Stimulated activated CD4-positive, alpha-beta T cell treated with anti-CD3 and anti-CD28 coated beads, Interleukin-12 subunit alpha, Interleukin-12 subunit beta, amount 100 ng/mL, for 4 hours (primary cell): Measurements from ENCODE around the gene ENTREP1.
"Not testable (repeated sequence)": the region's sequence is repeated elsewhere in the genome, so short reads cannot be mapped to it uniquely, and the experiment has no call there.

ENCODE experiments used
- DNase-seq: peaks from one replicate; pipeline ENCODE4 v3.0.0-alpha.2; 2020

ENTREP1 gene, protein sequence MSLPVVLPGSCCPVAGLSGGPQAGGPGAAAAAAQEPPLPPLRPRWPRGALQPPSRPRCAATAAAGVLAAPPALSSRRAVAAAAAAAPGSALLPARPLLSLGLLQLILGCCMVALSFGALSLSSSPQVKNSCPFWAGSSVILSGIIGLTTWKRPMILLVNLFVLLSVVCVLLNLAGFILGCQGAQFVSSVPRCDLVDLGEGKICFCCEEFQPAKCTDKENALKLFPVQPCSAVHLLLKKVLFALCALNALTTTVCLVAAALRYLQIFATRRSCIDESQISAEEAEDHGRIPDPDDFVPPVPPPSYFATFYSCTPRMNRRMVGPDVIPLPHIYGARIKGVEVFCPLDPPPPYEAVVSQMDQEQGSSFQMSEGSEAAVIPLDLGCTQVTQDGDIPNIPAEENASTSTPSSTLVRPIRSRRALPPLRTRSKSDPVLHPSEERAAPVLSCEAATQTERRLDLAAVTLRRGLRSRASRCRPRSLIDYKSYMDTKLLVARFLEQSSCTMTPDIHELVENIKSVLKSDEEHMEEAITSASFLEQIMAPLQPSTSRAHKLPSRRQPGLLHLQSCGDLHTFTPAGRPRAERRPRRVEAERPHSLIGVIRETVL

DNA sequence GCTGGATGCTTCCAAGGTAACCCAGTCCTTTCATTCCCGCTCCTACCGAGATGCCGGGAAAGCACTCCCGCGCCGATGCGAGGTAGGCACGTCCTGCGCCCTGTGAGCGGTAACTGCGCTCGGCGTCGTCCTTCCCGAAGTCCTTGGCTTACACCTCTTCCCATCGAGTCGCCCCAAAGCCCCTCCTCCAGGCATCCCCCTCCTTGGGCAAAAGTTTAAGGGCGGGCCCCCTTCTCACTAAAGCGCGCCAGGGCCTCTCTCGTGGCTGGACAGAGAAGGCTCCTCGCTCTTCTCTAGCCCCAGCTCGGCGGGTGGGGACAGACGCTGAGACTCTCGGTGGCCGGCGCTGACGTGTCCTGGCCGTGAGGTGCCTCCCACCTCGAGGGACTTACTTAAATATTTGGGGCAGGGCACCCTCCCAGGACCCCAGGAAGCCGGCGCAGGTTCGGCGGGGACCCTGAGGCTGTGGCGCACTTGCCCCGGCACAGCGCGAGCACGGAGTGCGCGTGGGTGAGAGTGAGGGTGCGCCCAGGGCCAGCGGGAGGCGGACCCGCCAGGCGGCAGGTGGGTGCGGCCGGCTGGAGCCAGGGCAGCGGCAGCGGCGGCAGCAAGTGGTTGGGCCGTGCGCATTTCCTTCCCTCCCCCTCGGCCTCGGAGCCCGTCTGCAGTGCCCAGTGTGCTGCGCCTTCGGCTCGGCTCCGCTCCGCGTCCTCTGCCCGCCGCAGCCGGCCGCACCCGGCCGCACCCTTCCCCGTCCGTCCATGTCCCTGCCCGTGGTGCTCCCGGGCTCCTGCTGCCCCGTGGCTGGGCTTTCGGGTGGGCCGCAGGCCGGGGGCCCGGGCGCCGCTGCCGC is at the start of gene ENTREP1:
Gene ENTREP1, plus strand, starts transcription at position 667 of the 853 bp plus-strand sequence. Its CDS starts 95 bp downstream, at position 762.
- DNase-seq, result no peak

DNA sequence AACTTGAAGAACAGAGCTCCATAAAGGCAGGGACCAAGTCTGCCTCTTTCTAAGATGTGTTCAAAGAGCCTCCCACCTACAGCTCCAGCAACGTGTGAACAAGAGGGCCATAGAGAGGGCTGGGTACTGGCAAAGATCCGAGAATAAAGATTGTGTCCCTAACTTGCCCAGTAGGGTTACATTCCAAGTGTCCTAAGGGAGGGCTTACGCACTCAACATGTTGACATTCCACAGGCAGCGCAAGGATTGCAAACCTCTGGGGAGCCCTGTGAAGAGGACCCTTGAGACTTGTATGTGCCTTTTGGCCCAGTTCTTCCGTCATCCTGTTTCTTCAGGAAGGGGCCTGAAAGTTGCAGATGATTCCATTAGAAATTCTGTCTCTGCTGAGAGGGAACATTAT is 48.2 kb upstream of the ENTREP1 start:
- DNase-seq, result no peak

DNA sequence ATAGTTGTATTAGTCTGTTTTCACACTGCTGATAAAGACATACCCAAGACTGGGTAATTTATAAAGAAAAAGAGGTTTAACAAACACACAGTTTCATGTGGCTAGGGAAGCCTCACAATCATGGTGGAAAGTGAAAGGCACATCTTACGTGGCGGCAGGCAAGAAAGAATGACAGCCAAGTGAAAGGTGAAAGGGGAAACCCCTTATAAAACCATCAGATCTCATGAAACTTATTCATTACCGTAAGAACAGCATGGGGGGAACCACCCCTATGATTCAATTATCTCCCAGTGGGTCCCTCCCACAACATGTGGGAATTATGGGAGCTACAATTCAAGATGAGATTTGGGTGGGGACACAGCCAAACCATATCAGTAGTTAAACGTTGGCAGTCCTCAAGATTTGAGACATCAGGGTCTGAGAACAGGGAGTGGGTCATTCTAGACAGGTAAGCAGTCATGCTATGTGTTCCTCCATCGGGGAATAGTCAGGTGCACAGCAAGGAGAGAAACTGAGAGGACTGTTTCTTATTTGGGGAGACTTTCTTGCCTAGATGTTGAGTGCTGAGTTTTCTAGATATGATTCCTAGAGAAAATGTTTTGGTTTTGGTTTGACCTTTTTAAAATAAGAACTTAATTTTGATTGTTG is 45.8 kb upstream of the ENTREP1 start:
- DNase-seq, result no peak

DNA sequence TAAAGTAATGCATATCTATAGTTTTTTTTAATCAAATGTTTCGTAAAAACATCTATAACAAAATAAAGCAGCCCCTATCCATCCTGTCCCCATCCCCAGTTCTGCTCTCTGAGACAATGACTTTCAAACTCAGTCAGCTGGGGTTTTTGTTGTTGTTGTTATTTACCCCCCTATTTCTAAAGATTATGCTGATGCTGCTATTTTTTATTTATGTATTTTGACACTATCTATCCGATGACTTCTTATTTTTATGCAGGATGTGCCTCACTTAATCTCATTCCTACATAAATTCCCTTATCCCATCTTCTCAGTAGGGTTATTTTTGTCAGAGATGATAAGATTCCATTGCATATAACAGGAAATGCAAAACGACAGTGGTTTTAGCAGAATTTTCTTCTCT is 45.3 kb upstream of the ENTREP1 start:
- no peak for DNase-seq

DNA sequence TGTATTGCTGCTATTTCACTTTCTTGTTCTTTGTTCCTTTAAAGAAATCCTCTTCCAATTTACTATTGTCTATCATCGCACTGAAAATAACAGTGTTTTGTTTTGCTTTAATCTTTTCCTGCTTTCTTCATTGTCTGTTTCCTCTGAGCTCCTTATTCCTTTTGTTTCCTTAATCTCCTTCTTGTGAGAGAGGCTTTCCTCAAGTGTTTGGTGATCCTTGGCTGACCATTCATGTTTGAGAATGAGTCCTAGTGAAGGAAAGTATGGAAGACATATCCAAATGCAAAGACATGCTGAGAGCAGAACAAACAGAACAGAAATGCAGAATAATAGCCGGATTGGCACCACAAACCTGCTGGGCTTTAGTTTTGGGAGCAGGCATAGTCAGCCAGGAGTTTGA is 42.0 kb upstream of the ENTREP1 start:
- DNase-seq, result no peak

DNA sequence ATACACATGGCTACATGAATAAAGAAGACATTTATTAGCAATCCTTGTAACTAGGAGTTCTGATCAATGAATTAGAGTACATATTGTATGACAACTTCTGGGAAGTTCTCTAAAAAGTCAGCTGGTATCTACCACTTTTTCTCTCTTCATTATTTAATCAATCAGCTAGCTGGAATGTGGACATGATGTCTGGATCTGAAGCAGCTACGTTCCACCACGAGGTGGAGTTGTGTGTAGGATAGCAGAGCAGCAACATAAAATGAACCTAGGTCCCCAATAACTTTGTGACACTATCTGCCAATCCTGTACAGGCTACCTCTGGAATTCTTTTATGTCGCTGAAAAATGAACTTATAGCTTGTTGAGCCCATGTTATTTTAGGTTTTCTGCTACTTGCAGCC is 32.9 kb upstream of the ENTREP1 start:
- DNase-seq, result no peak

DNA sequence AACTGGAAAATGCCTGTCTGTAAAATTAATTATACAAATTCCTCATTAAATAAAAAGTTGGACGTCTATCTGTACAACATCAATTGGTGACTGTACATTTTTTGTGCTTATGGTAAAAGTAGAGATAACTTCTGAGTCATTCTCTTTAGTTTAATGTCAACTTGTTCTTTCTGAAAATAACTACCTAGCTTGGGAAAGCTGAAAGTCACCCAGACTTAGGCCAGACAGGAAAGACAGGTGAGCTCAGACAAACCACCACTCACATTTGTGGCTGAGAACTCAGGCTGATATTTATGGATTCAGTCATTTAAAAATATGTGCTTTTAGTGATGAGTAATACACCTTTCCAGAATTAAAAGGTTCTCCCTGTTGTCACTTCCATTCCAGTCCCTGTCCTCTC is 31.9 kb upstream of the ENTREP1 start:
- DNase-seq, result no peak

DNA sequence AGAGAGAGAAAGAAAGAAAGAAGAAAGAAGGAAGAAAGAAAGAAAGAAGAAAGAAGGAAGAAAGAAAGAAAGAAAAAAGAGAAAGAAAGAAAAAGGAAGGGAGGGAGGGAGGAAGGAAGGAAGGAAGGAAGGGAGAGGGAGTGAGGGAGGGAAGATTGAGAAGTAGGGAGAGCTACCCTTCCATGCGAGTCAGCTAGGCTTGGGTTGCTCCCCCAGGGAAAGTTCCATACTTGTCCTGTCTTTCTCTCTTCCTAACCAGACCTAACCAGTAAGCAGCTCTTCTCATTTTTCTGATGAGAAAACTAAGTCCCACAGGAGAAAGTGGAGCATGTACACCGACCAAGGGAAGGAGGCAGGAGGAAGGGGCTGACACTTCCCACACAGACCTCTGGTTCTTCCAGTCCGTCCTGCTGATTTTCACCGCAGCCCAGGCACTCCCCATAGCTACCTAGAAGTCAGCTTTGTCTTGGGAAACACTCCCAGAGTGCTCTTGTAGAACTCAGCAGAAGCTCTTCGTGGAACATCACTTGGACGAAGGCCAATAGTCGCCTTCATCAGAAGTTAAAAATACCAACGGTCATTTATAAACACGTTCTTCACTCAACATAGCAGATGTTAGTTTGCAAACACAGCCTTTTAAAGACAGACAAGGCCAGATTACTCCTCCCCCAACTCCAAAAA is 29.0 kb upstream of the ENTREP1 start:
- no peak for DNase-seq

DNA sequence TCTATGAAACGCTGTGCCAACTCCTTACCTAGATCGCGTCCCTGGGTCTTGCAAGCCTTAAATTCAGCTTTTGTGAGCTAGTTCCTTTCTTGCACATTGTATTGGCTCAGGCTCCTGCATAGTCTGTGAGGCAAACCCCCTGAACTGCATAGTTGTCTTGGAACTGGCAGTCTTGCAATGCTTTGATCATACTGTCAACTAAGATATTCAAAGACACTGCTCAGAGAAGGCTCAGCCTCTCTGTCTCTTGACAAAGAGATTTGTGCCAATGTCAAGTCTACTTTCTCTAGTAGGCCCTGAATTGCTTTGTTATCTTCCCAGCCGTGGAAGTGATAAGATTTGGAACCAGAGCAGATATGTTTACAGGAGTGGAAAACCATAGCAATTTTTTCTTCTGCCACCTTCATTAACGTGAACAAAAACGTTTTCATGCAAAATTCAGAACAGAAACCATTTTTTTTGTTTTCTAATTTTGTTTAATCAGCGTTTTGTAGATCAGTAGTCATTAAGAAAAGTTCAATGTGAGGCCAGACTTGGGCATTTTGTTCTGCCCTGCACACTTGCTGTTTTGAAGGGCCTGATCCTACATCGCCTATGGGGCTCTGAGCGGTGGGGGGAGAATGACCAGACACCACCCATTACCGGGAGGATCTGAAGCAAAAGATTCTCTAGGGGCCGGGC is 27.6 kb upstream of the ENTREP1 start:
- no peak for DNase-seq

DNA sequence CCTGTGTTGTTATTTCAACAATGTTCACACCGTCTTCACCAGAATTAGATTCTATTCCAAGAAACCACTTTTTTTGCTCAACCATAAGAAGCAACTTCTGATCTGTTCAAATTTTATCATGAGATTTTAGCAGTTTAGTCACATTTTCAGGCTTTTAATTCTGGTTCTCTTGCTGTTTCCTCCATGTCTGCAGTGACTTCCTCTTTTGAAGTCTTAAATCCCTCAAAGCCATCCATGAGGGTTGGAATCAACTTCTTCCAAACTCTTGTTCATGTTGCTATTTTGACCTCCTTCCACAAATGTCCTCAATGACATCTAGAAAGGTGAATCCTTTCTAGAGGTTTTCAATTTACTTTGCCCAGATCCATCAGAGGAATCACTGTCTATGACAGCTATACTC is 25.7 kb upstream of the ENTREP1 start:
- DNase-seq, result no peak

DNA sequence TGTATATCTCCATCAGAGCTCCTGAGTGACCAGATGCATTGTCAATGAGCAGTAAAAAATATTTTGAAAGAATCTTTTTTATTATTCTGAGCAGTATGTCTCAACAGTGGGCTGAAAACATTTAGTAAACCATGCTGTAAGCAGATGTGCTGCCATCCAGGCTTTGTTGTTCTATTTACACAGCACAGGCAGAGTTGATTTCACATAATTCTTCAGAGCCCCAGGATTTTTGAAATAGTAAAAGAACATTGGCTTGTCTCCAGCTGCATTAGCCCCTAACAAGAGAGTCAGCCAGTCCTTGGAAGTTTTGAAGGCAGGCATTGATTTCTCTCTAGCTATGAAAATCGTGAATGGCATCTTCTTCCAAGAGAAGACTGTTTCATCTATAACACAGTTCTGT is 25.2 kb upstream of the ENTREP1 start:
- DNase-seq, result no peak

DNA sequence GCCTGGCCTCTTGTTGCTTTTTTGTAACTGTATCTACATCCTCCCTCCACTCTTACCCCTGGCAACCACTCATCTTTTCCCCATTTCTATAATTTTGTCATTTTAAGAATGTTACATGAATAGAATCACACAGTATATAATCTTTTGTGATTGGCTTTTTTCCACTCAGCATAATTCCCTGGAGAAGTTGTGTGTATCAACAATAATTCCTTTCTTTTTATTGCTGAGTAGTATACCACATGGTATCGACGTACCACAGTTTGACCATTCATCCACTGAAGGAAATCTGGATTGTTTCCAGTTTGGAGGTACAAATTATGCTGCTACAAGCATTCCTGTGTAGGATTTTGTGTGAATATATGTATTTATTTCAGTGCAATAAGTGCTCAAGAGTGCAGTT is 21.7 kb upstream of the ENTREP1 start:
- DNase-seq, result no peak

DNA sequence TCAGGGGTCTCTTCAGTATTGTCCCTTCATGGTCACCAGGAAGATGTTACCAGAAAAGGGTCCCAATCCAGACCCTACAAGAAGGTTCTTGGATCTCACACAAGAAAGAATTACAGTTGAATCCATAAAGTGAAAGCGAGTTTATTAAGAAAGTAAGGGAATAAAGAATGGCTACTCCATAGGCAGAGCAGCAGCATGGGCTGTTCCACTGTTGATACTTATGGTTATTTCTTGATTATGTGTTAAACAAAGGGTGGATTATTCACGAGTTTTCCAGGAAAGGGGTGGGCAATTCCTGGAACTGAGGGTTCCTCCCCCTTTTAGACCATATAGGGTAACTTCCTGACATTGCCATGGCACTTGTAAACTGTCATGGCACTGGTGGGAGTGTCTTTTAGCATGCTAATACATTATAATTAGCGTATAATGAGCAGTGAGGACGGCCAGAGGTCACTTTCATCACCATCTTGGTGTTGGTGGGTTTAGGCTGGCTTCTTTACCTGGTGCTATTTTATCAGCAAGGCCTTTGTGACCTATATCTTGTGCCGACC is 18.0 kb upstream of the ENTREP1 start:
- DNase-seq, result not testable (repeated sequence)

DNA sequence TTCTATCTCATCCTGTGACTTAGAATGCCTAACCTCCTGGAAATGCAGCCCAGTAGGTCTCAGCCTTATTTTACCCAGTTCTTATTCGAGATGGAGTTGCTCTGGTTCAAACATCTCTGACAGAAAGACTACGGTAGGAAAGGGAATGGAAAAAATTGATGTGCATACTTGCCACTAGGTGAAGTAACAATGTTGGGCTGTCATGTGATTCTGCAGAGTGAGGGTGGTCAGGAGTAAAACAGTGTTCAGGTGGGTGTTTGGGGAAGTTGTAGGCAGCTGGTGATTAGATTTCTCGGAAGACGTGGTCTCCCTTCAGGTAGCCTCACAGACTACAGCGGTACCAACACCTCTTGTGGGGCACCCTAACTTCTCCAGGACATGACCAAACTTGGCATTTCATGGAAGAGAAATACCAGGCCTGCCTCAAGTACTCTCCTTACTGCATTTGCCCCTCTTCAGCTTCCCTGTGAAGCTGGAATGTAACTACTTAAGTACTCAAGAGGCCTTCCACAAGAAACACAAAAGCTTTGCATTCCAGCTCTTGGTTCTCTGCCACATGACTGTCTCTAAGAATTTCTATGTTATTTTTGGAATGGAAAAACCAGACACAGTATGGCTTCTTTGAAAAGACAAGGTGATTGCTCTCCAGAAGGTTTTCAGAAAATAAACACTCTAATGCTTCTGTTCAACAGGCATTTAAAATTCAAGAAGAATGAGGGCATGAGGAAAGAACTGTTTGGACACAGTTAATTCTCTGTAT is 17.4 kb upstream of the ENTREP1 start:
- DNase-seq, result no peak

DNA sequence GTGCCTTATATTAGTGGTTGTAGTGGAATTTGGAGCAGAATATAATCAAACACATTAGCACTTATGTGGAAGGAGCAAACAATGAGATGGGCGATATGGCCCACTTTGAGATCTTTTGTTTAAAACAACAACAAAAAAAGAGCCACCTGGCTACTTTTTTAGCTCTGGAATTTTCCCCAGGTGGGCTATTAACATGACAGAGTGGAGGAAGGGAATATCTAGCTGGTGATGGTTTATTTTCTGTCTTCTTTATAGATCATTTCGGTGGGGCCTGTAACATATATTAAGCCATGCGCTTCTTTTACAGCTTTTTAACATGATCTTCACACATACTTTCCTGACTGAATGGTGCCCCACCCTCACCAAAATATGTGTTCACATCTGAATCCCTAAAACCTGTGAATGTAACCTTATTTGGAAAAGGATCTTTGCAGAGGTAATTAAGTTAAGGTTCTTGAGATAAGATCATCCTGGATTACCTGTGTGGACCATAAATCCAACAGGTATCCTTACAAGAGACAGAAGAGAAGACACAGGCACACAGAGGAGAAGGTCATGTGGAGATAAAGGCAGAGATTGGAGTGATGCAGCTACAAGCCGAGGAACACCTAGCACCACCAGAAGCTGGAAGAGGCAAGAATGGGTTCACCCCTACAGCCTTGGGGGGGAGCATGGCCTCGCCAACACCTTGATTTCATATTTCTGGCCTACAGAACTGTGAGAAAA is 16.6 kb upstream of the ENTREP1 start:
- no peak for DNase-seq

DNA sequence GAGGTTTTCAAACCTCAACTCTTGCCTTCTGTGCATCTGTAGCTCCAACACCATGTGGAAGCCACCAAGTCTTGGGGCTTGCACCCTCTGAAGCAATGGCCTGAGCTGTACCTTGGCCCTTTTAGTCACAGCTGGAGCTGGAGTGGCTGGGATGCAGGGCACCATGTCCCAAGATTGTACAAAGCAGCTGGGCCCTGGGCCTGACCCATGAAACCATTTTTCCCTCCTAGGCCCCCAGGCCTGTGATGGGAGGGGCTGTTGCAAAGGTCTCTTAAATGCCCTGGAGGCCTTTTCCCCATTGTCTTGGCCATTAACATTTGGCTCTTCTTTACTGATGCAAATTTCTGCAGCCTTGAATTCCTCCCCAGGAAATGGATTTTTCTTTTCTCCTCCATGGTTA is 11.8 kb upstream of the ENTREP1 start:
- no peak for DNase-seq

DNA sequence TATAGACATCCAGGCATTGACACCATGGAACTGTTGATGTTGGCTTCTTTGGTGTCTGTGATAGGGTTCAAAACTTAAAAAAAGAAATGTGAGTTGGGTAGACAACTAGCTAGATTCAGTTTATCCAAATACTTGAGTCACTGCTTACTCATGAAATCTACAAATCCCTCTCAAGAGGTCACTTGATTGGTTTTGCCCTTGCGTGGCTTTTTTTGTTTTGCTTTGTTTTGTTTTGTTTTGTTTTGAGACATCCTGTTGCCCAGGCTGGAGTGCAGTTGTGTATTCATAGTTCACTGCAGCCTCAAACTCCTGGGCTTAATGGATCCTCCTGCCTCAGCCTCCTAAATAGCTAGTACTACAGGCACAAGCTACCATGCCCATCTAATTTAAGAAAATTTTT is 10.5 kb upstream of the ENTREP1 start:
- DNase-seq, result no peak

DNA sequence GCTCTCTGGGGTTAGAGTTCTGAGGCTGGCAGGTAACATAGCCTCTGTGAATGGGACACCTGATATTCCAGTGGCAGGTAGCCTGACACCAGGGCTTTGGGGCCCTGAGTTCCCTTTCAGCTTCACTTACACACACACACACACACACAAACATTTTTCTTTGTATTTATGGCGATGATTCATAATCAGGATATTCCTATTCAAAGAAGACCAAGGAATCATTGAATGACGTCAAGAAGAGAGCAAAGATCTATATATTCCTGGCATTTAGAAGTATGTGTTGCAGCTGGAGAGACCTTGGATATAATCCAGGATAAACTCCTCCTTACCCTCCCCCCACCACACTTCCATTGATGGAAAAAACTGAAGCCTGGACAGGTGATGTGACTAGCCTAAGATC is 7.9 kb upstream of the ENTREP1 start:
- DNase-seq, result no peak

DNA sequence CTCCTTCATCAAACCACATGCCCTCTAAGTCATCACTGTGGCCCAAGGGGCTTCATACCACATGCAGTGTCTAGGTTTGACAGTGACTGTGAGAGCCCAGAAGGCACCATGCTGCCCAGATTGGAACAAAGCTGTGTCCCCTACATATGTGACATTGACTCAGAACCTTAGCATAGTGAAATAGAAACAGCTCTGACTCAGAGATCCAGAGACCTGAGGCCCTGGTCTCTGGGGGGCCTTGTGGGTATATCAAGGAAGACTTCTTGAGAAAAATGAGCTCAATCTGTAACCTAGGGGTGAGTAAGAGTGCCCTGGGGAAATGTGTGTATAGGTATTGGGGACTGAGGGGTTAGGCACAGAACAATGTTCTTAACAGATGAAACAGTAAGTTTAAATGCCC is 7.1 kb upstream of the ENTREP1 start:
- DNase-seq, result no peak

DNA sequence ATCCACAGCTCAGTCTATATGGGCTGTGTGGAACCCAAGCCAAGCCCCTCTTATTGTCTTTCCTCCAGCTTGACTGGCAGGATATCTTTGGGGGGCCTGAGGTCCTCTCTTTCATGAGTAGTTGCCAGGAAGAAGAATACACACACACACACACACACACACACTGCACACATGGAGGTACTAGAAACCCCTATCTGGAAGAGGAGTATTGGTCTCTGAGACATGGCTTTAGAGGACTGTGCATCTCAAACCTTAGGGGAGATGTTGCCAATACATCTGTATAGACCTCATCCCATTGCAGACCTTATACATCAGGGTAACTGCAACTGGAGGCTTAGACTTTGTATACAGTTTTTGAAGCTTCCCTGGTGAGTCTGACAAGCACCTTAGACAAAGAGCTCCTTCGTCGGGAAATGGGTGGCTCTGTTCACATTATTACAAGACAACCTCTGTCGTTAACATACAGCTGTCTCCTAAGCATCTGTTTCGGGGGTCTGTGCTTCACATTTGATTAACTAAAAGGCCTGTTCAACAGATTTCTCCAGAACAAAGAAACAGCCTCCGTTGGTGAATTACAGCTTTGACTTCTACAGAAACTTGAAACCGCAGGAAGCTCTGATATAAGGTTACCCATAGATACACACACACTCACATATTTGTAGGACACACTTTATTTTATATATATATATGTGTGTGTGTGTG is 5.5 kb upstream of the ENTREP1 start:
- no peak for DNase-seq
